Measurements from ENCODE around the gene SERPINE1.

DNA sequence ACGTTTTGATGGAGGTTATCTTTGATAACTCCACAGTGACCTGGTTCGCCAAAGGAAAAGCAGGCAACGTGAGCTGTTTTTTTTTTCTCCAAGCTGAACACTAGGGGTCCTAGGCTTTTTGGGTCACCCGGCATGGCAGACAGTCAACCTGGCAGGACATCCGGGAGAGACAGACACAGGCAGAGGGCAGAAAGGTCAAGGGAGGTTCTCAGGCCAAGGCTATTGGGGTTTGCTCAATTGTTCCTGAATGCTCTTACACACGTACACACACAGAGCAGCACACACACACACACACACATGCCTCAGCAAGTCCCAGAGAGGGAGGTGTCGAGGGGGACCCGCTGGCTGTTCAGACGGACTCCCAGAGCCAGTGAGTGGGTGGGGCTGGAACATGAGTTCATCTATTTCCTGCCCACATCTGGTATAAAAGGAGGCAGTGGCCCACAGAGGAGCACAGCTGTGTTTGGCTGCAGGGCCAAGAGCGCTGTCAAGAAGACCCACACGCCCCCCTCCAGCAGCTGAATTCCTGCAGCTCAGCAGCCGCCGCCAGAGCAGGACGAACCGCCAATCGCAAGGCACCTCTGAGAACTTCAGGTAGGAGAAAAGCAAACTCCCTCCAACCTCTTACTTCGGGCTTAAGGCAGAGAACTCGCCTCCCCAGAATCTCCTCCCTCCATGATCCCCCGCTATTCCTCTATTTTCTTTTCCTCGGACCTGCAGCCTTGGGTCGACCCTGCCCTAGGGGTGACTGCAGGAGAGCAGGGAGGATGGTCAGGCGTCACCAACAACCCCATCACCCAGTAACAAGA is at the start of gene SERPINE1:
- TF ChIP-seq MAX (IDR thresholded peaks at IDR 0.05), result 0 out of 2 replicates have a peak, but pooled peaks have one; percentile 15
- TF ChIP-seq EGR1 (IDR thresholded peaks at IDR 0.05), result no peak
- no peak for TF ChIP-seq EP300 (IDR thresholded peaks at IDR 0.05; ENCODE audit: borderline replicate concordance)
- TF ChIP-seq NFIC (IDR thresholded peaks at IDR 0.05), result peak; percentile 8
- no peak for TF ChIP-seq YY1 (IDR thresholded peaks at IDR 0.05; ENCODE audit: low read depth)
- TF ChIP-seq CREB1 (IDR thresholded peaks at IDR 0.05; ENCODE audit: low read depth), result no peak
- TF ChIP-seq TAF1 (IDR thresholded peaks at IDR 0.05; ENCODE audit: low read depth), result no peak
- no peak for TF ChIP-seq CEBPB (IDR thresholded peaks at IDR 0.05)
- TF ChIP-seq FOXM1 (IDR thresholded peaks at IDR 0.05; ENCODE audit: borderline replicate concordance, low read depth), result no peak
- peak; percentile 1; the same call in 1 of the 2 replicates for TF ChIP-seq TEAD4 (IDR thresholded peaks at IDR 0.05)
- 0 out of 2 replicates have a peak, but pooled peaks have one; percentile 46 for TF ChIP-seq ZBTB7A (IDR thresholded peaks at IDR 0.05; ENCODE audit: low read depth)
